ENCODE results near the gene MAGEL2. TPM values are rescaled to one million over a fixed set of nuclear protein-coding genes. Genes with fewer than 3 reads are reported as not detected.

The MAGEL2 gene
- total RNA-seq (2014; rRNA removed; shearing (Covaris generic)) = 10.1 and 10.2 TPM in 2 replicates
- 4.8 and 6.0 TPM in 2 replicates for polyA plus RNA-seq (2016; fragmentation: Nextera tagmentation; extraction: Ambion mirVana)
- long read RNA-seq = 0 reads

DNA sequence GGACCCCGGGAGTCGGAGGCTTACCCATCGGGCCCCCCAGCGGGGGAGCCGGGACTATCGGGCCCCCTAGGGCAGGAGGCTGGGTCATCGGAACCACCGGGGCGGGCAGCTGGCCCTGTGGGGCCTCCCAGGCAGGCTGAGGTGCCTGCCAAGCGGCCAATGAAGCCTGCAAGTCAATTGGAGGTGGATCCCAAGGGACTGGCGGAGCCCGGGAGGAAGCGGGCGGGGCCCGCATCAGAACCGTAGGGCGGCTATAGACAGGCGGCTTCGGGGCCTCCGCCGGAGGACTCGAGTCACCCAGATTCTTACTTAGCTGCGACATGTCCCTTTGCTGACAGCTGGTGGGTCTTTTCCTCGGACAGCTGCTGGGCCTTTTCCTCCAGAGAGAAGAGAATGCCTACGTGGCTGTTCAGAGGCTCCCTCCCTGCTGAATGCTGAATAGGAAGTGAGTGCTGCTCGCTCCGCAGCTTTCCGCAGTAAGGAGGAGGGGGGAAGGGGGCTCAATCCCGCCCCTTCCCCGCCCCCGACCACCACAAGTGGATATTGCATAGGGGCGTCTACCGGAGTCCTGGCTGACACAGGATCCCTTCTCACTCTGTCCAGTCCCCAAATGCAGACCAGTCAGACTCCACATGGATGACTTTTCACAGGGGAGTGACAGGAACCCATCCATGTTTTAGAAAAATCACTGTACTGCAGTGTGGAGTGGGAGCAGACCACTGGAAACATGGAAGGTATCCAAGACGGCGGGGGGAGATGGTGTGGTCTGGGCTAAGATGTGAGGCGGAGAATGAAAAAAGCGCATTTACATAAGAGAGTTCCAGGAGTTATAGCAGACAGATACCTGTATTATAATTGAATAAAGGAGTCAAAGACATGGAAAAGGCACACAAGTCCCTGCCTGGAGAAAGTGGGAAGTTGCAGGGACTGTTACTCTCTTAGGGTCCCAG, at the start of gene MAGEL2:
MAGEL2 (minus strand) TSS at position 447 of the 950 bp plus-strand sequence; CDS start at position 322, 125 bp downstream.
- Histone ChIP-seq H3K27ac (ENCODE audit: low read depth) (no peak within 1 kb of the TSS), H3K27me3 (ENCODE audit: insufficient read depth) (peaks cover 18% of the 10 kb centered on the region), H3K4me2 (peak within 1 kb of the TSS; percentile 81), H4K20me1 (replicated peaks; ENCODE audit: insufficient read depth) (no peaks in the 10 kb centered on the region), H3K4me1 (ENCODE audit: insufficient read depth) (peaks cover 28% of the 10 kb centered on the region), H3K4me3 (peak within 1 kb of the TSS; percentile 65), H3K9me2 (ENCODE audit: insufficient read depth) (no peaks in the 10 kb centered on the region), H3K79me2 (replicated peaks; ENCODE audit: insufficient read depth) (no peaks in the 10 kb centered on the region), H3K36me3 (ENCODE audit: insufficient read depth) (no peaks in the 10 kb centered on the region), H3F3A (replicated peaks; ENCODE audit: low read depth) (no peaks in the 10 kb centered on the region), H2AFZ (peak within 1 kb of the TSS; percentile 89)
- Mint-ChIP-seq H3K4me1 (peaks cover 17% of the 10 kb centered on the region), H3K36me3 (ENCODE audit: low read depth) (peaks cover 6% of the 10 kb centered on the region; the same call in 1 of the 3 replicates), H3K27ac (no peak within 1 kb of the TSS), H3K27me3 (ENCODE audit: insufficient read depth, low read depth, poor library complexity) (peaks cover 14% of the 10 kb centered on the region), H3K9me3 (peaks cover 72% of the 10 kb centered on the region), H3K4me3 (peak within 1 kb of the TSS; percentile 73)
- DNase-seq (ENCODE audit: low spot score) (peak; percentile 76), ATAC-seq (peak; percentile 42)
- peak; percentile 73 for TF ChIP-seq POLR2AphosphoS5 (IDR thresholded peaks at IDR 0.05; ENCODE audit: low read depth)
- TF ChIP-seq STAT1 (IDR thresholded peaks at IDR 0.05; ENCODE audit: unreplicated experiment) = no peak

DNA sequence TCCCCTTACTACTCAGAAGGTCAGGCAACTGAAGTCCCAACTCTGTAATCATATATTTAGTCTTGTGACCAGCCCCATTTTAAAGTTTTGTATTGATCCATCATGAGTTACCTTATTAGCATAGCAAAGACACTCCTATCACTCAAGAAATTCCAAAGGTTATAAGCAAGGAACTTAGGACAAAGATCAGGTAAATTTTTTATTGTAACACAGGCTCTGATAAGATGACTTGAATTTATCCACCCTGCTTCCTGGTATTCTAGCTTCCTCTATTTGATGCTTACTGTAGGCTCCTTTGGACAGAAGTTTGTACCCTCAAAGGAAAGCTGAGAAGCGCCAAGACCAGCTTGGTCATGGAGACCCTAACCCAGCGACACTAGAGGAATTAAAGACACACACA, 47.6 kb upstream of the MAGEL2 start:
- Mint-ChIP-seq H3K9me3 (peaks cover 87% of the 10 kb centered on the region), H3K27me3 (ENCODE audit: insufficient read depth, low read depth, poor library complexity) (peaks cover 2% of the 10 kb centered on the region), H3K27ac (no peak overlapping the region), H3K4me3 (no peak overlapping the region), H3K4me1 (peaks cover 3% of the 10 kb centered on the region; the same call in 1 of the 3 replicates), H3K36me3 (ENCODE audit: low read depth) (peaks cover 15% of the 10 kb centered on the region)
- DNase-seq (ENCODE audit: low spot score) = no peak
- Histone ChIP-seq H4K20me1 (replicated peaks; ENCODE audit: insufficient read depth) (no peaks in the 10 kb centered on the region), H3K4me2 (no peak overlapping the region), H3K9me2 (ENCODE audit: insufficient read depth) (no peaks in the 10 kb centered on the region), H3K79me2 (replicated peaks; ENCODE audit: insufficient read depth) (no peaks in the 10 kb centered on the region), H3F3A (replicated peaks; ENCODE audit: low read depth) (no peaks in the 10 kb centered on the region), H3K27me3 (ENCODE audit: insufficient read depth) (no peaks in the 10 kb centered on the region), H3K27ac (ENCODE audit: low read depth) (no peak overlapping the region), H2AFZ (no peak overlapping the region), H3K4me3 (no peak overlapping the region), H3K36me3 (ENCODE audit: insufficient read depth) (no peaks in the 10 kb centered on the region), H3K4me1 (ENCODE audit: insufficient read depth) (no peaks in the 10 kb centered on the region)
- ATAC-seq = no peak
- TF ChIP-seq JUNB (IDR thresholded peaks at IDR 0.05; ENCODE audit: unreplicated experiment) (no peak), ETS1 (IDR thresholded peaks at IDR 0.05) (no peak), CREB1 (CRISPR knock-in tag; IDR thresholded peaks at IDR 0.05; ENCODE audit: low read depth) (no peak), EZH2phosphoT487 (IDR thresholded peaks at IDR 0.05; ENCODE audit: unreplicated experiment) (no peak), ZNF114 (CRISPR knock-in tag; IDR thresholded peaks at IDR 0.05) (no peak), ZNF331 (CRISPR knock-in tag; IDR thresholded peaks at IDR 0.05; ENCODE audit: low read depth) (no peak), EZH2 (IDR thresholded peaks at IDR 0.05; ENCODE audit: low read depth, unreplicated experiment) (no peak), REST (IDR thresholded peaks at IDR 0.05; ENCODE audit: unreplicated experiment) (no peak), STAT1 (IDR thresholded peaks at IDR 0.05; ENCODE audit: unreplicated experiment) (no peak), CTCF (conservative IDR thresholded peaks at IDR 0.05; ENCODE audit: low read depth in 2 of 2) (no peak), NANOG (IDR thresholded peaks at IDR 0.05; ENCODE audit: borderline replicate concordance) (no peak)
